ENCODE measurements around the gene SYT2.
"Not testable (repeated sequence)": the region's sequence is repeated elsewhere in the genome, so short reads cannot be mapped to it uniquely, and the experiment has no call there.

SYT2 gene

DNA sequence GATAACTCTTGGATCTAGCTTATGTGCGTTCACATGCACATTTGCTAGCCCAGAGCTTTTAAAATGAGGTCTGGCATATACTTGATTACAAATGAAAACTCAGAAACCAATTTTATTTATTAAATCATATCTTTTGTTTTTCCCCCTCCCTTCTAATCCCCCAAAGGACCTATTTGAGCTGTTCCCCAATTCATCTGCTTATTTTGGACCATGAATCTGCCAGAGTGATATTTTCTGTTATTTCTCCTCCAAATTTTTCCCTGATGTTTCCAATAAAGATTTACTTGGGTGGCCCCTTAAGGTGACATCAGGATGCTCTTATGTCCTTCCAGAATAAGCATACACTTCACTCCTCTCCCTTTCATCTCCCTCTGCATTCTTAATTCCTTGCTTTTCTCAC lies 123.4 kb downstream of the SYT2 start:
- no peak overlapping the region for H3K4me3 ChIP-seq (ENCODE audit: control insufficient read depth, low read depth, low read length)
- no peak for DNase-seq (ENCODE audit: low read depth)
- TF ChIP-seq, protein P1, sequence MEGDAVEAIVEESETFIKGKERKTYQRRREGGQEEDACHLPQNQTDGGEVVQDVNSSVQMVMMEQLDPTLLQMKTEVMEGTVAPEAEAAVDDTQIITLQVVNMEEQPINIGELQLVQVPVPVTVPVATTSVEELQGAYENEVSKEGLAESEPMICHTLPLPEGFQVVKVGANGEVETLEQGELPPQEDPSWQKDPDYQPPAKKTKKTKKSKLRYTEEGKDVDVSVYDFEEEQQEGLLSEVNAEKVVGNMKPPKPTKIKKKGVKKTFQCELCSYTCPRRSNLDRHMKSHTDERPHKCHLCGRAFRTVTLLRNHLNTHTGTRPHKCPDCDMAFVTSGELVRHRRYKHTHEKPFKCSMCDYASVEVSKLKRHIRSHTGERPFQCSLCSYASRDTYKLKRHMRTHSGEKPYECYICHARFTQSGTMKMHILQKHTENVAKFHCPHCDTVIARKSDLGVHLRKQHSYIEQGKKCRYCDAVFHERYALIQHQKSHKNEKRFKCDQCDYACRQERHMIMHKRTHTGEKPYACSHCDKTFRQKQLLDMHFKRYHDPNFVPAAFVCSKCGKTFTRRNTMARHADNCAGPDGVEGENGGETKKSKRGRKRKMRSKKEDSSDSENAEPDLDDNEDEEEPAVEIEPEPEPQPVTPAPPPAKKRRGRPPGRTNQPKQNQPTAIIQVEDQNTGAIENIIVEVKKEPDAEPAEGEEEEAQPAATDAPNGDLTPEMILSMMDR (conservative IDR thresholded peaks at IDR 0.05; ENCODE audit: control insufficient read depth, insufficient read depth, low read depth, low read length): no peak

DNA sequence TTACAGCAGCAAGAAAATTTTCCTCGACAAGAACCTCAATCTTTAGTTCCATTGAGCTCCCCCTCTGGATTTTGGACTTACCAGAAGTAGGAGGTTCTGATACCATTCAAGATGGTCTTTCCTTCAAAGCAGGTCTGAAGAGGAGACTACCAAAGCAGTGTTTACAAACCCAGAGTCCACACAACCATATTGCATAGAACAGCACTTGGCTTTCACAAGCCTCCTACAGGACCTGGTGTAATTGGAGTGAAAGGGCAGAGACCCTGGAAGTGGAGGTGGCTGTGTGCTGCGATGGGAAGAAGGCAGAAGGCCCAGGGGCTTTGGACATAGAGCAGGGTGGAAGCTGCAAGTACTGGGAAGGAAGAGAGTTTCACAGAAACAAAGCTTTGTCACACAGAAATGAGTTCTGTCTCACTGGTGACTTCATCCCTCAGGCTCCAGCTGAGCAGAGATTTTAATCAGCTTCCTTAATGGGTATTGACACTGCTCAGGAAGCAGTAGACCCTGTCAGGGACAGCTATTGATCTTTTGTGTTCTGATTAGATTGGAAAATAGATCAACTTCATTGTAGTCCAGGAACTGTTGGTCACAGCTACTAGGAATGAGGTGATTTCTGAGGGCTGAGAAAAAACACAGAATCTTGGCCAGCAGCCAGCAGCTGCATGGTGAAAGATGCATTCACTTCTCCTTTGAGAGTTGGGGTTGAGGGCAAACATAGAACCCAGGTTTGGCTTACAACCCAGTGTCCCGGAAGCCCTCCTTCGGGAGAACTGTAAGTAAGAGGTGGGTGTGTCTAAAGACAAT lies 124.0 kb downstream of the SYT2 start:
- DNase-seq (ENCODE audit: low read depth): peak; percentile 66
- no peak overlapping the region for H3K4me3 ChIP-seq (ENCODE audit: control insufficient read depth, low read depth, low read length)
- TF ChIP-seq, protein P1 (conservative IDR thresholded peaks at IDR 0.05; ENCODE audit: control insufficient read depth, insufficient read depth, low read depth, low read length): no peak

DNA sequence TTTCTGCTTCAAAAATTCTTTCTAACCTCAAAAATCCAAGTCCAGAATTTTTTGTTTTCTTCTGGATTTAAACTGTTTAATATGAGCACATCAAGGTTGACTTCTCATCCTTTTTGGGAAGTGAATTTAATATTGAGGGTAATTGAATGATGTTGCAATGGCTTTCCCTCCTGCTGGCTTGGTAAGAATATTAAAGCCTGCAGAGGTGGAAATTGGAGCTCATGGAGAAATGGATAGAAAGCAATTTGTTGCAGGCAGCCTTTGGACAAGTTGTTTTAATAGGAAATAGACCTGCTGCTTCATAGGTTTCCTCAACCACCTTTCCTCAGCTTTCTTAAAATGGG lies 124.7 kb downstream of the SYT2 start:
- H3K4me3 ChIP-seq (ENCODE audit: control insufficient read depth, low read depth, low read length): no peak overlapping the region
- DNase-seq (ENCODE audit: low read depth): no peak
- TF ChIP-seq, protein P1 (conservative IDR thresholded peaks at IDR 0.05; ENCODE audit: control insufficient read depth, insufficient read depth, low read depth, low read length): no peak

DNA sequence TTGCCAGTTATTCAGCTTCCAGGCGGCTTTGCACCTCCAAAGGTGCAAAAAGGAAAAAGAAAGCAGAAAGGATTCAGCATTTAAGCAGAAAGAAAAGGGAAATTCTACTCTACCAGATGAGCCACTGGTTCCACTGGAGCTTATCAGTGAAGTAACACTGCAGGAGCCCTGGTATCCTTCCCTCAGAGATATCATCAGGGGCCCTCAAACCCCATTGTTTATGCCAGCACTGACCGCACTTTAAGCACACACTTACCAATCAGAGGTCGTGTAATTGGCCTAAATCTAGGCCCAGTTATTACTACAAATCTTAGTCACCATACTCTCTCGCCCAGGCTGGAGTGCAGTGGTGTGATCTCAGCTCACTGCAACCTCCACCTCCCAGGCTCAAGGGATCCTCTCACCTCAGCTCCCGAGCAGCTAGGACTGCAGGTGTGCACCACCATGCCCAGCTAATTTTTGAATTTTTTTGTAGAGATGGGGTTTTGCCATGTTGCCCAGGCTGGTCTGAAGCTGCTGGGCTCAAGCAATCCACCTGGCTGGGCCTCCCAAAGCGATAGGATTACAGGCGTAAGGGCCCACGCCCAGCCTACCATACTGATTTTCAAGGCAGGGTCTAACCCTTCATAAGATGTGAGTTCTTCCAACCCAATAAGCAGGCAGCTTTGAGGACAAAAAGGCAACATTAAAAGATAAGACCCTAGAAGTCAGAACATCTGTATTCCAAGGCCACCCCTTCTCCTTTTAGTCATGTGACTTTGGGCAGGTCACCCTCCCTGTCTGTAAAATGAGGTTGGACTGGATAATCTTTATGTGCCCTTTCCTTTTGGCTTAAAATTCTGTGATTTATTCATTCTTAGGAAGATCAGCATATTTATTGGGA lies 125.3 kb downstream of the SYT2 start:
- DNase-seq (ENCODE audit: low read depth): no peak
- no peak overlapping the region for H3K4me3 ChIP-seq (ENCODE audit: control insufficient read depth, low read depth, low read length)
- TF ChIP-seq, protein P1 (conservative IDR thresholded peaks at IDR 0.05; ENCODE audit: control insufficient read depth, insufficient read depth, low read depth, low read length): no peak

DNA sequence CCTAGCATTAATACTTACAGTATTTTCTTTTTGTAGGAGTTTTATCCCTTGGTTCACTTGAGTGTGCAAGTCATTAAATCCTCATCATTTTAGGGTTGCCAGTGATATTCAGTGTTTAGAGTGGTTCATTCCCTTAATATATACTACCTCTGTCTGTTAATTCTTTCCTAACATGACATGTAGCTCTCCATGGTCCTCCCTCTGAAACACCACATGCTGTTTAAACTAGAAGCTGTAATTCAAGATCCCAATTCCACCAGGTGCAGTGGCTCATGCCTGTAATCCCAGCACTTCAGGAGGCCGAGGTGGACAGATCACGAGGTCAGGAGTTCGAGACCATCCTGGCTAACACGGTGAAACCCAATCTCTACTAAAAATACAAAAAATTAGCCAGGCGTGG lies 127.9 kb downstream of the SYT2 start:
- not testable (repeated sequence) for H3K4me3 ChIP-seq (ENCODE audit: control insufficient read depth, low read depth, low read length); DNase-seq (ENCODE audit: low read depth)

DNA sequence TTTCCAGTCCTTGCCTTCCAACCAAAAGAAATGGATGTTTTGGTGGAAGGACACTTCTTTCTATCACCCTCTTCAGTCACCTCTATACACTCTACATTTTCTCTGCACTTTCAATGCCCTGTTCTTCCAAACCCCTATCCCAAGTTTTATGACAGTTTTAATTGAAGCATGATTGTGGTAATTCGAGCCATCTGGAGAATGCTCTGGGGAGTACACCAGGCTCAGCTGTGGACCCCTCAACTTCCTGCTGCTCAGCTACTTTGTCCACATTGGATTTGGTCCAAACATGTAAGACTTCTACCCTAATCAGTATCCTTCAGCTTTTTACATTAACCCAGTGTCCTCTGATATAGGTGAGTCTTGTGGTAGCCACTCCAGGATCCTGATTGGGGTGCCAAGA lies 129.6 kb downstream of the SYT2 start:
- no peak overlapping the region for H3K4me3 ChIP-seq (ENCODE audit: control insufficient read depth, low read depth, low read length)
- DNase-seq (ENCODE audit: low read depth): peak; percentile 38
- TF ChIP-seq, protein P1 (conservative IDR thresholded peaks at IDR 0.05; ENCODE audit: control insufficient read depth, insufficient read depth, low read depth, low read length): no peak

DNA sequence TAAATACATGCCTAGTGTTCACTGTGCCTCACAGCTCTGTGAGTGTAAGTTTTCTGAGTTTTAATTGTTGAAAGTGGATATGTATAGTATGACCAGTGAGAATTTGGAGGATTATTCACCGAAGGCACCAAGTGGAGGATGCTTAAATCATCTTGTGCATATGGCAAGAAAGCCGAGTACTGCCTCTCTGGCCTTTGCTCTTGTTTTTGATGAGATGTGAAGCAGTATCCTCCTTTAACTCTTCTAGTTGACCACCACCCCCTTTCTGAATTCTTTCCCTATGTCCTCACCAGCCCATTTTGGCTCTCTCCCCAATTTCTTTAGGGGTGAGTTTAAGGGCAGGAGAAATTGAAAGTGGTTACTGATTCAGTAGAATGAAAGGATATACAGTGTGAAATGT lies 130.4 kb downstream of the SYT2 start:
- TF ChIP-seq, protein P1 (conservative IDR thresholded peaks at IDR 0.05; ENCODE audit: control insufficient read depth, insufficient read depth, low read depth, low read length): no peak
- H3K4me3 ChIP-seq (ENCODE audit: control insufficient read depth, low read depth, low read length): no peak overlapping the region
- peak; percentile 95 for DNase-seq (ENCODE audit: low read depth)

Data from fibroblast of mammary gland (primary cell).